ENCODE results near the gene TMEM263. TPM values are rescaled to one million over a fixed set of nuclear protein-coding genes. Genes with fewer than 3 reads are reported as not detected.

Gene TMEM263
- total RNA-seq, 1 donor from 2014 or later, result 160 TPM

GRCh38 chr12:106982229-106982628 lies 26.5 kb downstream of the TMEM263 start:
- DNase-seq (ENCODE audit: low read depth), result no peak
- no peak for FAIRE-seq

GRCh38 chr12:106984588-106985137 lies 29.0 kb downstream of the TMEM263 start:
- H3K4me2 ChIP-seq (ENCODE audit: low read length), result no peak overlapping the region
- Mint-ChIP-seq H3K9me3 (ENCODE audit: unreplicated experiment) (no peaks in the 10 kb centered on the region), H3K4me1 (ENCODE audit: low read depth, unreplicated experiment) (peaks cover 16% of the 10 kb centered on the region), H3K27me3 (ENCODE audit: low read depth, unreplicated experiment) (no peaks in the 10 kb centered on the region), H3K4me3 (ENCODE audit: unreplicated experiment) (no peak overlapping the region), H3K36me3 (ENCODE audit: low read depth, unreplicated experiment) (peaks cover 5% of the 10 kb centered on the region), H3K27ac (ENCODE audit: unreplicated experiment) (no peak overlapping the region)
- H4K20me1 ChIP-seq (ENCODE audit: insufficient read depth, low read length), result peaks cover 9% of the 10 kb centered on the region
- no peaks in the 10 kb centered on the region for H3K36me3 ChIP-seq (ENCODE audit: insufficient read depth, low read length)
- H3K9me3 ChIP-seq (ENCODE audit: insufficient read depth, low read depth, low read length), result no peaks in the 10 kb centered on the region
- no peak overlapping the region for H2AFZ ChIP-seq (ENCODE audit: low read depth, low read length)
- peaks cover 6% of the 10 kb centered on the region for H3K4me1 ChIP-seq (ENCODE audit: insufficient read depth, low read length)
- H3K4me3 ChIP-seq (ENCODE audit: insufficient read depth, low read depth, low read length), result no peak overlapping the region
- peaks cover 11% of the 10 kb centered on the region for H3K79me2 ChIP-seq (ENCODE audit: insufficient read depth, low read length)
- no peak for FAIRE-seq
- no peak overlapping the region for H3K9ac ChIP-seq (ENCODE audit: low read length)
- no peak for TF ChIP-seq CTCF (IDR thresholded peaks at IDR 0.05; ENCODE audit: insufficient read depth, low read depth, low read length)
- TF ChIP-seq EZH2 (IDR thresholded peaks at IDR 0.05; ENCODE audit: insufficient read depth, low read length), result no peak
- no peaks in the 10 kb centered on the region for H3K27me3 ChIP-seq (ENCODE audit: insufficient read depth, low read length)
- DNase-seq (ENCODE audit: low read depth), result no peak
- no peak overlapping the region for H3K27ac ChIP-seq (ENCODE audit: low read depth, low read length)

More at GRCh38 chr12:106982229-106982628, 26.5 kb downstream of the TMEM263 start:
- Histone ChIP-seq H3K79me2 (ENCODE audit: insufficient read depth, low read length) (peaks cover 11% of the 10 kb centered on the region), H3K9ac (ENCODE audit: low read length) (no peak overlapping the region), H3K9me3 (ENCODE audit: insufficient read depth, low read depth, low read length) (no peaks in the 10 kb centered on the region), H3K4me3 (ENCODE audit: insufficient read depth, low read depth, low read length) (no peak overlapping the region), H3K4me2 (ENCODE audit: low read length) (no peak overlapping the region), H3K4me1 (ENCODE audit: insufficient read depth, low read length) (peaks cover 16% of the 10 kb centered on the region), H4K20me1 (ENCODE audit: insufficient read depth, low read length) (peaks cover 22% of the 10 kb centered on the region), H2AFZ (ENCODE audit: low read depth, low read length) (no peak overlapping the region), H3K36me3 (ENCODE audit: insufficient read depth, low read length) (peaks cover 6% of the 10 kb centered on the region), H3K27me3 (ENCODE audit: insufficient read depth, low read length) (no peaks in the 10 kb centered on the region), H3K27ac (ENCODE audit: low read depth, low read length) (no peak overlapping the region)
- Mint-ChIP-seq H3K4me1 (ENCODE audit: low read depth, unreplicated experiment) (peaks cover 15% of the 10 kb centered on the region), H3K27ac (ENCODE audit: unreplicated experiment) (peak overlapping the region; percentile 15), H3K36me3 (ENCODE audit: low read depth, unreplicated experiment) (peaks cover 5% of the 10 kb centered on the region), H3K9me3 (ENCODE audit: unreplicated experiment) (no peaks in the 10 kb centered on the region), H3K4me3 (ENCODE audit: unreplicated experiment) (no peak overlapping the region), H3K27me3 (ENCODE audit: low read depth, unreplicated experiment) (no peaks in the 10 kb centered on the region)
- TF ChIP-seq CTCF (IDR thresholded peaks at IDR 0.05; ENCODE audit: insufficient read depth, low read depth, low read length) (no peak), EZH2 (IDR thresholded peaks at IDR 0.05; ENCODE audit: insufficient read depth, low read length) (no peak)

GRCh38 chr12:106985479-106985878 lies 29.8 kb downstream of the TMEM263 start:
- no peaks in the 10 kb centered on the region for H3K9me3 Mint-ChIP-seq (ENCODE audit: unreplicated experiment)
- Histone ChIP-seq H3K4me3 (ENCODE audit: insufficient read depth, low read depth, low read length) (no peak overlapping the region), H3K9ac (ENCODE audit: low read length) (peak overlapping the region; percentile 88), H2AFZ (ENCODE audit: low read depth, low read length) (no peak overlapping the region), H3K4me1 (ENCODE audit: insufficient read depth, low read length) (peaks cover 6% of the 10 kb centered on the region), H3K4me2 (ENCODE audit: low read length) (peak overlapping the region; percentile 87), H3K27ac (ENCODE audit: low read depth, low read length) (no peak overlapping the region), H3K27me3 (ENCODE audit: insufficient read depth, low read length) (no peaks in the 10 kb centered on the region), H3K79me2 (ENCODE audit: insufficient read depth, low read length) (peaks cover 11% of the 10 kb centered on the region), H4K20me1 (ENCODE audit: insufficient read depth, low read length) (peaks cover 9% of the 10 kb centered on the region), H3K9me3 (ENCODE audit: insufficient read depth, low read depth, low read length) (no peaks in the 10 kb centered on the region), H3K36me3 (ENCODE audit: insufficient read depth, low read length) (no peaks in the 10 kb centered on the region)
- peaks cover 16% of the 10 kb centered on the region for H3K4me1 Mint-ChIP-seq (ENCODE audit: low read depth, unreplicated experiment)
- peak overlapping the region; percentile 88 for H3K4me3 Mint-ChIP-seq (ENCODE audit: unreplicated experiment)
- TF ChIP-seq EZH2 (IDR thresholded peaks at IDR 0.05; ENCODE audit: insufficient read depth, low read length) (no peak), CTCF (IDR thresholded peaks at IDR 0.05; ENCODE audit: insufficient read depth, low read depth, low read length) (no peak)
- FAIRE-seq (no peak), DNase-seq (ENCODE audit: low read depth) (no peak)
- H3K36me3 Mint-ChIP-seq (ENCODE audit: low read depth, unreplicated experiment), result peaks cover 5% of the 10 kb centered on the region
- H3K27ac Mint-ChIP-seq (ENCODE audit: unreplicated experiment), result no peak overlapping the region
- H3K27me3 Mint-ChIP-seq (ENCODE audit: low read depth, unreplicated experiment), result no peaks in the 10 kb centered on the region
